GM12891 (cell line): ENCODE measurements around the gene CDKL5.
A peak's percentile ranks its signal among the peaks of the same experiment; 100 is the strongest.

ENCODE experiments used
- DNase-seq: peaks from one replicate; pipeline ENCODE4 v3.0.0; 2011; ENCODE audit warnings: low spot score; ENCODE audit not compliant: insufficient read length
- FAIRE-seq: peaks from 2 replicates; lab custom pipeline; 2011; peaks lifted over from hg19 to GRCh38; lab: Jason Lieb, UNC
- PAX5 ChIP-seq: IDR thresholded peaks from 2 replicates; pipeline ENCODE4 v1.6.1; 2011; ENCODE audit warnings: low read length, moderate library complexity, mild to moderate bottlenecking; ENCODE audit not compliant: insufficient read depth, severe bottlenecking
- POLR2A ChIP-seq: IDR thresholded peaks from 2 replicates; pipeline ENCODE4 v1.6.1; 2011; ENCODE audit warnings: low read depth, low read length, control low read depth
- POLR2AphosphoS5 ChIP-seq: IDR thresholded peaks from 2 replicates; pipeline ENCODE4 v1.6.1; 2011; ENCODE audit warnings: low read depth, low read length, control low read depth
- POU2F2 ChIP-seq: IDR thresholded peaks from 2 replicates; pipeline ENCODE4 v1.6.1; 2011; ENCODE audit warnings: low read depth, mild to moderate bottlenecking, control low read depth, low read length, moderate library complexity
- SPI1 ChIP-seq: IDR thresholded peaks from 2 replicates; pipeline ENCODE4 v1.6.1; 2011; ENCODE audit warnings: low read depth, low read length, control low read depth
- TAF1 ChIP-seq: IDR thresholded peaks from 2 replicates; pipeline ENCODE4 v1.6.1; 2011; ENCODE audit warnings: low read depth, low read length, control low read depth

CDKL5 gene

GRCh38 chrX:18639280-18639679 lies 213.9 kb downstream of the CDKL5 start:
- DNase-seq (no peak), FAIRE-seq (no peak)
- TF ChIP-seq PAX5, result no peak
- no peak for TF ChIP-seq POU2F2
- no peak for TF ChIP-seq POLR2A
- TF ChIP-seq TAF1, result no peak
- TF ChIP-seq POLR2AphosphoS5, result no peak
- no peak for TF ChIP-seq SPI1

GRCh38 chrX:18640686-18641085 lies 215.3 kb downstream of the CDKL5 start:
- FAIRE-seq, result no peak
- DNase-seq, result no peak
- TF ChIP-seq POLR2AphosphoS5, result no peak
- TF ChIP-seq SPI1, result no peak
- TF ChIP-seq POLR2A, result no peak
- TF ChIP-seq TAF1, result no peak
- no peak for TF ChIP-seq PAX5
- TF ChIP-seq POU2F2, result no peak

- DNase-seq (no peak), FAIRE-seq (no peak)
- TF ChIP-seq PAX5 (no peak), POU2F2 (no peak), TAF1 (no peak), SPI1 (no peak), POLR2AphosphoS5 (no peak), POLR2A (no peak)
Measured at GRCh38 chrX:18643243-18643642, 217.8 kb downstream of the CDKL5 start.

GRCh38 chrX:18643853-18644252 lies 218.4 kb downstream of the CDKL5 start:
- DNase-seq (no peak), FAIRE-seq (peak; percentile 33)
- TF ChIP-seq POLR2AphosphoS5, result no peak
- no peak for TF ChIP-seq SPI1
- no peak for TF ChIP-seq PAX5
- no peak for TF ChIP-seq TAF1

- FAIRE-seq, result no peak
Measured at GRCh38 chrX:18647621-18648020, 222.2 kb downstream of the CDKL5 start.

DNA sequence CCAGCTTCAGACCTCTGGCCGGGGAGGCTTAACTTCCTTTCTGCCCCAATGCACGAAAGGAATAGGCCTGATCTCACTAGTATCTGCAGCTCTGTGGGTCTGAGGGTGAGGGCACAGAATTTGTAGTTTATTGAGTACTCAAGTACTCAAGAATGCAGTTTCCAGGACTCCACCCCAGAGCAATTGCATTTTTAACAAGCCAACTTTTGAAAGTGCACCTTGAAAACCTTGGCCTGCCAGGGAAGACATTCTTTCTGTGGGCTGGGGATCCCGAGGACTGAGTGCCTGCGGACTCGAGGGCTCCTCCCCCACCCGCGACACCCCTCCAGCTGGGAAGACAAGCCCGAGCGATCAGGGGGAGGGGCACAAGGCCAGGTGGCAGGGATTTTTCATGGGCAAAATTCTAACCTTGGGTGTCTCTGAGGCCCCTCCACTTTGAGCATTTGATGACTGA lies 224.1 kb downstream of the CDKL5 start:
- FAIRE-seq, result no peak
- no peak for DNase-seq
- TF ChIP-seq POLR2A (no peak), POLR2AphosphoS5 (no peak)

More at GRCh38 chrX:18647621-18648020, 222.2 kb downstream of the CDKL5 start:
- DNase-seq, result no peak
- no peak for TF ChIP-seq PAX5
- TF ChIP-seq POU2F2, result no peak
- no peak for TF ChIP-seq POLR2AphosphoS5
- no peak for TF ChIP-seq POLR2A
- TF ChIP-seq SPI1, result no peak
- no peak for TF ChIP-seq TAF1

- TF ChIP-seq POU2F2 (no peak), PAX5 (no peak), POLR2AphosphoS5 (no peak), SPI1 (no peak), POLR2A (no peak), TAF1 (no peak)
- FAIRE-seq (no peak), DNase-seq (no peak)
Measured at GRCh38 chrX:18650662-18651061, 225.3 kb downstream of the CDKL5 start.

DNA sequence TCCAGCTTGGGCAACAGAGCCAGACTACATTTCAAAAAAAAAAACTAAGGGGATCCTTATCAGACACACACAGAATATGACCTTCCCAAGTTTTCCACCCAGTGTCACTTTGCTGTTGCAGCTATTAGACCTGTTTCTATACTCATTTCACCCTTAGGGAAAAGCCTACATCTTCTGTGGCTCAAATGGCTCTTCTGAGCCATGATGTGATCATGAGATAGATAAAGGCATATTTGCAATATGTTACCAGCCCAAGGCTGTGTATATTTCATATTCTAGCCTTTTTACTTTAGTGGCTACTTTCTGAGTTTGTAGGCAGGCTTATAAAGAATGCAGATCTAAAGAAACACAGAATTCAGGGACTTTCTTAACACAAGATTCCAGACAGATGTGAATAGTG lies 227.2 kb downstream of the CDKL5 start:
- DNase-seq (no peak), FAIRE-seq (no peak)
- TF ChIP-seq POLR2A, result no peak
- no peak for TF ChIP-seq PAX5
- TF ChIP-seq POU2F2, result no peak
- no peak for TF ChIP-seq POLR2AphosphoS5
- no peak for TF ChIP-seq TAF1
- TF ChIP-seq SPI1, result no peak

- TF ChIP-seq POLR2AphosphoS5, result no peak
- no peak for TF ChIP-seq TAF1
- no peak for TF ChIP-seq POU2F2
- no peak for TF ChIP-seq PAX5
- TF ChIP-seq SPI1, result no peak
- no peak for TF ChIP-seq POLR2A
- peak; percentile 16 for FAIRE-seq
- DNase-seq, result no peak
Measured at GRCh38 chrX:18654875-18655836, 229.7 kb downstream of the CDKL5 start.

GRCh38 chrX:18661273-18661672 lies 235.9 kb downstream of the CDKL5 start:
- TF ChIP-seq SPI1 (no peak), PAX5 (no peak), POU2F2 (no peak), TAF1 (no peak), POLR2AphosphoS5 (no peak), POLR2A (no peak)
- FAIRE-seq, result no peak
- DNase-seq, result no peak

DNA sequence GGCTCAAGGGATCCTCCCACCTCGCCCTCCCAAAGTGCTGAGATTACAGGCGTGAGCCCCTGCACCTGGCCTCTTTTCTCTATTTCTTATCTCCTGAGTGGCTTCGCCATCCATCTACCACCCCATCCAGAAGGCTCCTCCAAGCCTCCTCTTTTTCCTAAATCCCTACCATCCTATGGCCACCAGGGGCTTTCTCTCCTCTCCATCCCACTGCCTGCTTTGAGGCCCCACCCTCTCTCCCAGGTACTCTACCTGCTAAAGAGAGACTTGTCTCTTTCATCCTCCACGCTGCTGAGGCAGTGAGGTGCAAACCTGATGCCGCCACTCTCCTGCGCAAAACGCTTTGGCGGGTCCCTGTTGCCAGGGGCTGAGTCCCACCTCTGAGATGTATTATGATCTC lies 239.5 kb downstream of the CDKL5 start:
- TF ChIP-seq POLR2A (no peak), SPI1 (no peak), PAX5 (no peak), TAF1 (no peak), POU2F2 (no peak), POLR2AphosphoS5 (no peak)
- DNase-seq (no peak), FAIRE-seq (no peak)
